Measurements from ENCODE around the gene HSD17B14. TPM values are rescaled to one million over a fixed set of nuclear protein-coding genes. Genes with fewer than 3 reads are reported as not detected.

Gene HSD17B14
- total and polyA plus RNA-seq, 9 of the 15 experiments (the other 6 are each of a cell fraction or from before 2014, with no cell fraction given), result 0.16 TPM; not detected in 8

DNA sequence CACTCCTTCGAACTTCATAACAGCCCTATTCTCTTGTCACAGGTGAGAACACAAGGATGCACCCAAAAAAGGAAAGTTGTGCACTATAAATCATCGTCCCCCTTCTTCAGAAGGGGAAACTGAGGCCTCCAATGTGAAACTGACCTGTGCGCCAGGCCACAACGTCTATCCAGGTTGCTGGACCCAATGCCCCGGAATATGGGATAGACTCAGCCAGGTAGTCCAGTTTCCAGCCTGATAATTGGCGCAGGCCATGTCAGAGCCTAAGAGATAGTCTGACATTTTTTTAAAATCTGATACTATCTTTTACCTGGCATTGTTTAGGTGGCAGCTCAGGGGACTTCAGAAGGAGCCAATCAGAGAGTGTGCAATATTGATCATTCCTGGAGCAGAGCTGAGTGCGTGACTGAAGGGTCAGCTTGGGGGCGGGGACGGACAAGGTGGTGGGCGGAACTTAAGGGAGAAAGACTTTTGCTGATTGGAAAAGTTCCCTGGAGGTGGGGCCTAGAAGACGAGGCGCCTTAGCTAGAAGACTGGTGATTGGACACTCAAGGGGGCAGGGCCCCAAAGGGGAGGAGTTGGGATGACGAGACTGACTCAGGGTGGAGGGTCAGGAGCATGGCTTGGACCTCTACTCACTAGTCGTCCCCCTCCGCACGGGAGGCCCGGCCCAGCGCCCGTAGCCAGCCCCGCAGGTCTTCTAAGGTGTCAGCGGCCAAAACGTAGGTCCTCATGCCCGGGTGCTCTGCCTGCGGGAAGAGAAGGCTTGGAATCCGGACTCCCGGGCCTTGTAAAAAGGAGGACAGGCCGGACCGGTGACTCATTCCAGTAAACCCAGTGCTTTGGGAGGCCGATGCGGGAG, 23.7 kb upstream of the HSD17B14 start (continued):
- TF ChIP-seq LEF1 (IDR thresholded peaks at IDR 0.05), result no peak
- TF ChIP-seq CBX2 (IDR thresholded peaks at IDR 0.05; ENCODE audit: insufficient read depth, low read length, poor library complexity, severe bottlenecking), result no peak
- TF ChIP-seq HDGF (IDR thresholded peaks at IDR 0.05), result no peak
- no peak for TF ChIP-seq ELF4 (CRISPR knock-in tag; IDR thresholded peaks at IDR 0.05)
- no peak for TF ChIP-seq TEAD4 (IDR thresholded peaks at IDR 0.05; ENCODE audit: low read length)
- TF ChIP-seq TEAD4 (CRISPR knock-in tag; IDR thresholded peaks at IDR 0.05; ENCODE audit: borderline replicate concordance), result no peak
- TF ChIP-seq EZH2 (IDR thresholded peaks at IDR 0.05; ENCODE audit: borderline replicate concordance, low read depth, low read length), result no peak
- no peak for TF ChIP-seq GATAD2B (IDR thresholded peaks at IDR 0.05; ENCODE audit: borderline replicate concordance)
- no peak for TF ChIP-seq MCM5 (IDR thresholded peaks at IDR 0.05; ENCODE audit: low read depth)
- TF ChIP-seq SRSF3 (IDR thresholded peaks at IDR 0.05; ENCODE audit: insufficient read depth, low read length), result no peak
- TF ChIP-seq ATF1 (CRISPR knock-in tag; IDR thresholded peaks at IDR 0.05), result no peak
- TF ChIP-seq ATF1 (tag; IDR thresholded peaks at IDR 0.05), result peak; percentile 84
- 0 out of 2 replicates have a peak, but pooled peaks have one; percentile 3 for TF ChIP-seq EP300 (IDR thresholded peaks at IDR 0.05; ENCODE audit: low read length)
- no peak for TF ChIP-seq COPS2 (conservative IDR thresholded peaks at IDR 0.05)
- peak; percentile 73 for TF ChIP-seq MBD2 (IDR thresholded peaks at IDR 0.05; ENCODE audit: borderline replicate concordance, low read depth)
- no peak for TF ChIP-seq FOXJ3 (CRISPR knock-in tag; IDR thresholded peaks at IDR 0.05)
- TF ChIP-seq HMG20A (CRISPR knock-in tag; conservative IDR thresholded peaks at IDR 0.05), result no peak
- TF ChIP-seq EHMT2 (IDR thresholded peaks at IDR 0.05), result no peak
- TF ChIP-seq POLR2A (conservative IDR thresholded peaks at IDR 0.05), result peak; percentile 77
- TF ChIP-seq FIP1L1 (IDR thresholded peaks at IDR 0.05; ENCODE audit: low read depth, low read length, poor library complexity, severe bottlenecking), result no peak
- no peak for TF ChIP-seq SIN3B (IDR thresholded peaks at IDR 0.05; ENCODE audit: low read depth)
- TF ChIP-seq, protein P1, sequence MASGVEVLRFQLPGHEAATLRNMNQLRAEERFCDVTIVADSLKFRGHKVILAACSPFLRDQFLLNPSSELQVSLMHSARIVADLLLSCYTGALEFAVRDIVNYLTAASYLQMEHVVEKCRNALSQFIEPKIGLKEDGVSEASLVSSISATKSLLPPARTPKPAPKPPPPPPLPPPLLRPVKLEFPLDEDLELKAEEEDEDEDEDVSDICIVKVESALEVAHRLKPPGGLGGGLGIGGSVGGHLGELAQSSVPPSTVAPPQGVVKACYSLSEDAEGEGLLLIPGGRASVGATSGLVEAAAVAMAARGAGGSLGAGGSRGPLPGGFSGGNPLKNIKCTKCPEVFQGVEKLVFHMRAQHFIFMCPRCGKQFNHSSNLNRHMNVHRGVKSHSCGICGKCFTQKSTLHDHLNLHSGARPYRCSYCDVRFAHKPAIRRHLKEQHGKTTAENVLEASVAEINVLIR (CRISPR knock-in tag; IDR thresholded peaks at IDR 0.05), result no peak
- no peak for TF ChIP-seq SREBF1 (IDR thresholded peaks at IDR 0.05; ENCODE audit: borderline replicate concordance, low read depth, low read length)
- TF ChIP-seq ZNF124 (CRISPR knock-in tag; IDR thresholded peaks at IDR 0.05), result no peak
- TF ChIP-seq ZNF146 (CRISPR knock-in tag; IDR thresholded peaks at IDR 0.05; ENCODE audit: unreplicated experiment), result no peak
- no peak for TF ChIP-seq ARID3A (IDR thresholded peaks at IDR 0.05; ENCODE audit: borderline replicate concordance, low read depth, low read length)
- no peak for TF ChIP-seq THAP7 (CRISPR knock-in tag; IDR thresholded peaks at IDR 0.05)
- no peak for TF ChIP-seq NELFE (IDR thresholded peaks at IDR 0.05; ENCODE audit: insufficient read depth, insufficient read length)
- no peak for TF ChIP-seq RCOR1 (IDR thresholded peaks at IDR 0.05; ENCODE audit: borderline replicate concordance in 1 of 2, low read depth in 2 of 2, low read length in 2 of 2)
- no peak for TF ChIP-seq ZNF324 (CRISPR knock-in tag; IDR thresholded peaks at IDR 0.05)

Measured in K562 (cell line).